K562 (cell line): ENCODE measurements around the gene BMP10. TPM values are rescaled to one million over a fixed set of nuclear protein-coding genes. Genes with fewer than 3 reads are reported as not detected.

Source experiments
- MCM2 ChIP-seq: fragments of 450-650 bp; IDR thresholded peaks from 2 replicates; pipeline ENCODE4 v1.6.1; 2017; ENCODE audit warnings: low read depth, mild to moderate bottlenecking
- NR4A1 ChIP-seq, 2 experiments: fragments of 250-450 bp in 1 of 2; fragments of 450-650 bp in 1 of 2; sonication (Bioruptor Pico) in 1 of 2; IDR thresholded peaks; 2 replicates each; pipeline versions ENCODE4 v1.4.0 to v1.6.1; 2016 to 2020; ENCODE audit warnings: mild to moderate bottlenecking in 2 of 2, missing compliant biosample characterization in 1 of 2, missing genetic modification characterization in 1 of 2, moderate library complexity in 1 of 2
- PML ChIP-seq: IDR thresholded peaks from 2 replicates; pipeline ENCODE4 v1.6.1; 2012; ENCODE audit warnings: low read length, inconsistent platforms
- PTTG1 ChIP-seq: fragments of 450-650 bp; IDR thresholded peaks from 2 replicates; pipeline ENCODE4 v1.6.1; 2016; ENCODE audit warnings: low read depth, mild to moderate bottlenecking, missing genetic modification characterization, missing compliant biosample characterization
- RAD51 ChIP-seq: fragments of 450-650 bp; IDR thresholded peaks from 2 replicates; pipeline ENCODE4 v1.7.1; 2016; ENCODE audit warnings: low read depth, mild to moderate bottlenecking, borderline replicate concordance
- U2AF2 ChIP-seq: fragments of 200-400 bp; formaldehyde crosslinking; optimal IDR thresholded peaks from 2 replicates; pipeline ENCODE3; 2017; ENCODE audit warnings: low read depth, mild to moderate bottlenecking, low read length
- ZNF316 ChIP-seq: fragments of 450-650 bp; IDR thresholded peaks from 2 replicates; pipeline ENCODE4 v1.6.1; 2016
- ZNF584 ChIP-seq: fragments of 200-800 bp; sonication (Bioruptor generic); IDR thresholded peaks from 2 replicates; pipeline ENCODE4 v1.6.1; 2016; ENCODE audit warnings: low read depth, mild to moderate bottlenecking, missing genetic modification characterization, missing compliant biosample characterization
- ZNF639 ChIP-seq, 2 experiments: fragments of 200-800 bp in 1 of 2; sonication (Bioruptor generic) in 1 of 2; sonication (generic) in 1 of 2; formaldehyde crosslinking in 1 of 2; IDR thresholded peaks in 1 of 2; conservative IDR thresholded peaks in 1 of 2; 2 replicates each; pipeline versions ENCODE4 v1.5.0 to v1.6.1; 2016 to 2020; ENCODE audit warnings: missing compliant biosample characterization in 1 of 2, missing genetic modification characterization in 1 of 2, missing genetic modification reagents in 1 of 2
- polyA plus RNA-seq, 8 experiments: library from polyadenylated mRNA; depleted of rRNA in 4 of 8; stranded (reverse) in 5 of 8; unstranded in 3 of 8; fragments of >200 nt; fragmentation: Nextera tagmentation in 2 of 8; fragmentation: Illumina TruSeq in 1 of 8; extraction: Ambion mirVana in 2 of 8; extraction: Trizol in 1 of 8; gene quantifications; 2 replicates each; pipeline versions ENCODE4 v1.2.1 to v1.2.3, GENCODE V29; 2011 to 2014; ENCODE audit warnings: inconsistent platforms in 1 of 8, missing spikeins in 1 of 8
- total RNA-seq, 7 experiments: library from RNA; depleted of rRNA in 6 of 7; stranded (reverse); fragments of >200 nt in 6 of 7; fragmentation: Illumina TruSeq in 2 of 7; extraction: Trizol in 2 of 7; gene quantifications; 2 replicates each; pipeline versions ENCODE4 v1.2.1 to v1.2.3, GENCODE V29; 2011 to 2021; ENCODE audit warnings: low replicate concordance in 1 of 7
- TF ChIP-seq, protein P1 (sequence below): sonication (generic); formaldehyde crosslinking; IDR thresholded peaks from 2 replicates; pipeline ENCODE4 v1.8.0; 2023; ENCODE audit warnings: mild to moderate bottlenecking, missing genetic modification reagents
- TF ChIP-seq, protein P2 (sequence below): sonication (generic); formaldehyde crosslinking; IDR thresholded peaks from 2 replicates; pipeline ENCODE4 v1.8.1; 2023; ENCODE audit warnings: mild to moderate bottlenecking, missing genetic modification reagents

Gene BMP10
- total and polyA plus RNA-seq, 9 of the 15 experiments (the other 6 are each of a cell fraction or from before 2014, with no cell fraction given) = 0.11 to 0.91 (median 0.43) TPM

DNA sequence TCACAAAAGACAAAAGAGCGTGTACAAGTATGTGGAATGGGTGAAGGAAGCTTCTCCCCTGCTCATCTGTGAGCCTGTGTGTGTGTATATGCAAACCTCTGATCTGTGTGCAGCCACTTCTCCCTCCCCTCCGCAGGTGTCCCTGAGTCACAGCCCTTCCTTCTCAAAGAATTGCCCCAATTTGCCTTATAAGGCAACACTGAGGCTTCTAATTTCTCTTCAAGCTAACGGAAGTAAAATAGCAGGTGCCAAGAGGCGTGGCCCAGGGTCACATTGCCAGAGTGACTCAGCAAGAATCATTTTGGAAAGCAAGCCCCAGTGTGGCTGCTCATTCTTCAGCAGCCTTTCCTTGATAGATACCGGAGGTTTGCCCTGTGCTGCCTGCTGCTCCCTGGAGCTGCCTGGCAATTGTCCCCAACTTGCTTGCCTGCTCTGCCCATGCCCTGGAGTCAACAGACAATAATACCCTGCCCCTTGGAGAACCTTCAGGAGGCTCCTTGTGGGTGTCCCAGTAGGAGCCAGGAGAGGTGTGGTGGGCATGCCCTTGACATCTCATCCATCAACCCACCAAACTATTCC is 37.3 kb upstream of the BMP10 start (continued):
- TF ChIP-seq, protein P1, sequence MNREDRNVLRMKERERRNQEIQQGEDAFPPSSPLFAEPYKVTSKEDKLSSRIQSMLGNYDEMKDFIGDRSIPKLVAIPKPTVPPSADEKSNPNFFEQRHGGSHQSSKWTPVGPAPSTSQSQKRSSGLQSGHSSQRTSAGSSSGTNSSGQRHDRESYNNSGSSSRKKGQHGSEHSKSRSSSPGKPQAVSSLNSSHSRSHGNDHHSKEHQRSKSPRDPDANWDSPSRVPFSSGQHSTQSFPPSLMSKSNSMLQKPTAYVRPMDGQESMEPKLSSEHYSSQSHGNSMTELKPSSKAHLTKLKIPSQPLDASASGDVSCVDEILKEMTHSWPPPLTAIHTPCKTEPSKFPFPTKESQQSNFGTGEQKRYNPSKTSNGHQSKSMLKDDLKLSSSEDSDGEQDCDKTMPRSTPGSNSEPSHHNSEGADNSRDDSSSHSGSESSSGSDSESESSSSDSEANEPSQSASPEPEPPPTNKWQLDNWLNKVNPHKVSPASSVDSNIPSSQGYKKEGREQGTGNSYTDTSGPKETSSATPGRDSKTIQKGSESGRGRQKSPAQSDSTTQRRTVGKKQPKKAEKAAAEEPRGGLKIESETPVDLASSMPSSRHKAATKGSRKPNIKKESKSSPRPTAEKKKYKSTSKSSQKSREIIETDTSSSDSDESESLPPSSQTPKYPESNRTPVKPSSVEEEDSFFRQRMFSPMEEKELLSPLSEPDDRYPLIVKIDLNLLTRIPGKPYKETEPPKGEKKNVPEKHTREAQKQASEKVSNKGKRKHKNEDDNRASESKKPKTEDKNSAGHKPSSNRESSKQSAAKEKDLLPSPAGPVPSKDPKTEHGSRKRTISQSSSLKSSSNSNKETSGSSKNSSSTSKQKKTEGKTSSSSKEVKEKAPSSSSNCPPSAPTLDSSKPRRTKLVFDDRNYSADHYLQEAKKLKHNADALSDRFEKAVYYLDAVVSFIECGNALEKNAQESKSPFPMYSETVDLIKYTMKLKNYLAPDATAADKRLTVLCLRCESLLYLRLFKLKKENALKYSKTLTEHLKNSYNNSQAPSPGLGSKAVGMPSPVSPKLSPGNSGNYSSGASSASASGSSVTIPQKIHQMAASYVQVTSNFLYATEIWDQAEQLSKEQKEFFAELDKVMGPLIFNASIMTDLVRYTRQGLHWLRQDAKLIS (CRISPR knock-in tag) = no peak
- TF ChIP-seq ZNF316 (peak; percentile 94), MCM2 (no peak), PML (peak; percentile 25; the same call in 1 of the 2 replicates), RAD51 (peak; percentile 14; the same call in 1 of the 2 replicates), PTTG1 (tag) (no peak), ZNF584 (CRISPR knock-in tag) (peak; percentile 84), NR4A1 (CRISPR knock-in tag; IDR thresholded peaks at IDR 0.05) (no peak), NR4A1 (tag; IDR thresholded peaks at IDR 0.05) (0 out of 2 replicates have a peak, but pooled peaks have one; percentile 26), ZNF639 (CRISPR knock-in tag; conservative IDR thresholded peaks at IDR 0.05 in 1 of 2, IDR thresholded peaks at IDR 0.05 in 1 of 2) (peak in 1 of 2 experiments; percentile 75; a peak in 1 of 4 replicates), U2AF2 (no peak)
- TF ChIP-seq, protein P2, sequence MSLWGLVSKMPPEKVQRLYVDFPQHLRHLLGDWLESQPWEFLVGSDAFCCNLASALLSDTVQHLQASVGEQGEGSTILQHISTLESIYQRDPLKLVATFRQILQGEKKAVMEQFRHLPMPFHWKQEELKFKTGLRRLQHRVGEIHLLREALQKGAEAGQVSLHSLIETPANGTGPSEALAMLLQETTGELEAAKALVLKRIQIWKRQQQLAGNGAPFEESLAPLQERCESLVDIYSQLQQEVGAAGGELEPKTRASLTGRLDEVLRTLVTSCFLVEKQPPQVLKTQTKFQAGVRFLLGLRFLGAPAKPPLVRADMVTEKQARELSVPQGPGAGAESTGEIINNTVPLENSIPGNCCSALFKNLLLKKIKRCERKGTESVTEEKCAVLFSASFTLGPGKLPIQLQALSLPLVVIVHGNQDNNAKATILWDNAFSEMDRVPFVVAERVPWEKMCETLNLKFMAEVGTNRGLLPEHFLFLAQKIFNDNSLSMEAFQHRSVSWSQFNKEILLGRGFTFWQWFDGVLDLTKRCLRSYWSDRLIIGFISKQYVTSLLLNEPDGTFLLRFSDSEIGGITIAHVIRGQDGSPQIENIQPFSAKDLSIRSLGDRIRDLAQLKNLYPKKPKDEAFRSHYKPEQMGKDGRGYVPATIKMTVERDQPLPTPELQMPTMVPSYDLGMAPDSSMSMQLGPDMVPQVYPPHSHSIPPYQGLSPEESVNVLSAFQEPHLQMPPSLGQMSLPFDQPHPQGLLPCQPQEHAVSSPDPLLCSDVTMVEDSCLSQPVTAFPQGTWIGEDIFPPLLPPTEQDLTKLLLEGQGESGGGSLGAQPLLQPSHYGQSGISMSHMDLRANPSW (CRISPR knock-in tag) = no peak
